Caco-2 (cell line): ENCODE data around the gene MYO9A. TPM values are rescaled to one million over a fixed set of nuclear protein-coding genes. Genes with fewer than 3 reads are reported as not detected.

Experiments
- BruUV-seq: library from RNA; stranded (reverse); fragments of 400-500 nt; replicated peaks from 2 replicates; lab custom pipeline; 2021; lab: Mats Ljungman, UMichigan
- CTCF ChIA-PET: fragments of 300-600 bp; sonication (Branson Sonifier 250); formaldehyde crosslinking; loops from one replicate; lab custom pipeline; 2022; ENCODE audit warnings: antibody characterized with exemption; lab: Charles Lee
- POLR2A ChIA-PET: fragments of 300-600 bp; sonication (Branson Sonifier 250); formaldehyde crosslinking; loops from one replicate; lab custom pipeline; 2022; ENCODE audit warnings: antibody characterized with exemption; lab: Charles Lee
- DNase-seq, 2 experiments: peaks; one replicate each; pipeline versions ENCODE4 v3.0.0 to v3.0.0-alpha.2; 2020 to 2022
- H3K27me3 ChIP-seq: replicated peaks from 2 replicates; pipeline ENCODE4 v1.6.0; 2011; ENCODE audit warnings: low read length; ENCODE audit not compliant: control insufficient read depth, insufficient read depth
- H3K36me3 ChIP-seq: 2 replicates; pipeline ENCODE4 v1.5.1; 2011; ENCODE audit warnings: low read length; ENCODE audit not compliant: control insufficient read depth, insufficient read depth
- H3K4me1 ChIP-seq: fragments of 250-450 bp; sonication (Bioruptor Pico); 2 replicates; pipeline ENCODE4 v1.5.1; 2020; ENCODE audit warnings: mild to moderate bottlenecking
- H3K4me3 ChIP-seq: 2 replicates; pipeline ENCODE4 v1.5.1; 2011; ENCODE audit warnings: low read depth, mild to moderate bottlenecking, control low read depth, low read length
- H3K9me3 ChIP-seq: fragments of 250-450 bp; sonication (Bioruptor Pico); 2 replicates; pipeline ENCODE4 v1.5.1; 2020; ENCODE audit warnings: mild to moderate bottlenecking, moderate library complexity
- H3K27ac Mint-ChIP-seq: one replicate; pipeline ENCODE4 v1.8.0; 2022; ENCODE audit warnings: mixed read lengths; ENCODE audit not compliant: unreplicated experiment
- H3K27me3 Mint-ChIP-seq: one replicate; pipeline ENCODE4 v1.8.0; 2022; ENCODE audit warnings: mixed read lengths; ENCODE audit not compliant: insufficient read depth, unreplicated experiment
- H3K36me3 Mint-ChIP-seq: one replicate; pipeline ENCODE4 v1.8.0; 2022; ENCODE audit warnings: mild to moderate bottlenecking, mixed read lengths; ENCODE audit not compliant: insufficient read depth, unreplicated experiment
- H3K4me1 Mint-ChIP-seq: one replicate; pipeline ENCODE4 v1.8.0; 2022; ENCODE audit warnings: low read depth, mixed read lengths; ENCODE audit not compliant: unreplicated experiment
- H3K4me3 Mint-ChIP-seq: one replicate; pipeline ENCODE4 v1.8.0; 2022; ENCODE audit warnings: mild to moderate bottlenecking, moderate library complexity, mixed read lengths; ENCODE audit not compliant: unreplicated experiment
- H3K9me3 Mint-ChIP-seq: one replicate; pipeline ENCODE4 v1.8.0; 2022; ENCODE audit warnings: mixed read lengths; ENCODE audit not compliant: unreplicated experiment
- intact Hi-C: fragments of 100-400 bp; cut with micrococcal nuclease; formaldehyde crosslinking; loops from one replicate; pipeline ENCODE4 v1.10.0; 2022; ENCODE audit not compliant: unreplicated experiment
- total RNA-seq: library from RNA; stranded (reverse); gene quantifications from 2 replicates; pipeline ENCODE4 v1.2.3, GENCODE V29; 2022
- TF ChIP-seq, protein P1 (sequence below), 2 experiments: fragments of 200-600 bp in 1 of 2; IDR thresholded peaks; 1 replicate in 1 of 2; 2 replicates in 1 of 2; pipeline versions ENCODE4 v1.5.1 to v1.8.0; 2011 to 2022; ENCODE audit warnings: antibody characterized with exemption in 1 of 2, control low read depth in 1 of 2, inconsistent platforms in 1 of 2, low read depth in 1 of 2, low read length in 1 of 2, mild to moderate bottlenecking in 1 of 2, moderate library complexity in 1 of 2; ENCODE audit not compliant: insufficient read depth in 1 of 2, severe bottlenecking in 1 of 2, unreplicated experiment in 1 of 2

MYO9A gene
- total RNA-seq, 1 experiment from 2014 or later = 71.9 TPM

DNA sequence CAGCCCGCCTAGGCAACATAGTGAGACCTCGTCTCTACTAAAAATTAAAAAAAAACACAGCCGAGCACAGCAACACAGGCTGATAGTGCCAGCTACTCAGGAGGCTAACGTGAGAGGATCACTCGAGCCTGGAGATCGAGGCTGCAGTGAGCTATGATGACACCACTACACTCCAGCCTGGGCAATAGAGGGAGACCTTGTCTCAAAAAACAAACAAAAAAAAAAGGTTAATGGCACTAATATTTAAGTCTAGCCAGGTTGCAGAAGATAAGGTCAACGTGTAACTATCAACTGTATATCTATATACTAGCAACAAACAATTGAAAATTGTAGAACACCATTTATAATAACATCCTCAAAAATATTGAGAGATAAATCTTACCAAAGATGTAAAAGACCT is 75.1 kb downstream of the MYO9A start:
- peaks cover 66% of the 10 kb centered on the region for H3K36me3 Mint-ChIP-seq
- no peak overlapping the region for H3K4me3 Mint-ChIP-seq
- no peaks in the 10 kb centered on the region for H3K4me1 Mint-ChIP-seq
- H3K27me3 Mint-ChIP-seq = no peaks in the 10 kb centered on the region
- Histone ChIP-seq H3K36me3 (no peaks in the 10 kb centered on the region; the same call in 1 of the 2 replicates), H3K4me1 (no peaks in the 10 kb centered on the region), H3K27me3 (no peaks in the 10 kb centered on the region), H3K4me3 (no peak overlapping the region), H3K9me3 (no peaks in the 10 kb centered on the region; the same call in 1 of the 2 replicates)
- intact Hi-C loops = loop anchor here (2.0 kb wide), 1 partner anchor 114 kb away; no protein-coding TSS in a partner anchor
- BruUV-seq = no TSS peak
- TF ChIP-seq, protein P1, sequence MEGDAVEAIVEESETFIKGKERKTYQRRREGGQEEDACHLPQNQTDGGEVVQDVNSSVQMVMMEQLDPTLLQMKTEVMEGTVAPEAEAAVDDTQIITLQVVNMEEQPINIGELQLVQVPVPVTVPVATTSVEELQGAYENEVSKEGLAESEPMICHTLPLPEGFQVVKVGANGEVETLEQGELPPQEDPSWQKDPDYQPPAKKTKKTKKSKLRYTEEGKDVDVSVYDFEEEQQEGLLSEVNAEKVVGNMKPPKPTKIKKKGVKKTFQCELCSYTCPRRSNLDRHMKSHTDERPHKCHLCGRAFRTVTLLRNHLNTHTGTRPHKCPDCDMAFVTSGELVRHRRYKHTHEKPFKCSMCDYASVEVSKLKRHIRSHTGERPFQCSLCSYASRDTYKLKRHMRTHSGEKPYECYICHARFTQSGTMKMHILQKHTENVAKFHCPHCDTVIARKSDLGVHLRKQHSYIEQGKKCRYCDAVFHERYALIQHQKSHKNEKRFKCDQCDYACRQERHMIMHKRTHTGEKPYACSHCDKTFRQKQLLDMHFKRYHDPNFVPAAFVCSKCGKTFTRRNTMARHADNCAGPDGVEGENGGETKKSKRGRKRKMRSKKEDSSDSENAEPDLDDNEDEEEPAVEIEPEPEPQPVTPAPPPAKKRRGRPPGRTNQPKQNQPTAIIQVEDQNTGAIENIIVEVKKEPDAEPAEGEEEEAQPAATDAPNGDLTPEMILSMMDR (IDR thresholded peaks at IDR 0.05; ENCODE audit: insufficient read depth in 1 of 2, low read depth in 1 of 2, low read length in 1 of 2, severe bottlenecking in 1 of 2, unreplicated experiment in 1 of 2) = no peak
- no peaks in the 10 kb centered on the region for H3K9me3 Mint-ChIP-seq
- ChIA-PET CTCF (interaction anchor here (1.2 kb wide), 1 partner anchor 113 kb away, joined by 4 read pairs; no protein-coding TSS in a partner anchor), POLR2A (interaction anchor here (0.7 kb wide), 1 partner anchor 70 kb away, joined by 3 read pairs; no protein-coding TSS in a partner anchor)
- no peak overlapping the region for H3K27ac Mint-ChIP-seq
- DNase-seq = no peak

DNA sequence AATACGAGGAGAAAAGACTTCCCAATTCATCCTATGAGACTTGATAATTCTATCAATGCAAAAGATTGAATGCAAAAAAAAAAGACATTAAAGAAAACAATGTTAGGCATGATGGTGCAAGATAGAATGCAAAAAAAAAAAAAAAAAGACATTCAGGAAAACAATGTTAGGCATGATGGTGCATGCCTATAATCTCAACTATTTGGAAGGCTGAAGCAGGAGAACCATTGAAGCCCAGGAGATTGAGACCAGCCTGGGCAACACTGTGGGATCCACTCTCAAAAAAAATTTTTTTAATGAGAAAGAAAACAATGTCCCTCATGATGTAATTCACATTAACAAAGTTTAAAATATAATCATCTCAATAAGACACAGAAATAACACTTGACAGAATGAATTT is 75.9 kb downstream of the MYO9A start:
- no peaks in the 10 kb centered on the region; the same call in 1 of the 2 replicates for H3K36me3 ChIP-seq
- no TSS peak for BruUV-seq
- Mint-ChIP-seq H3K27me3 (no peaks in the 10 kb centered on the region), H3K4me3 (no peak overlapping the region), H3K36me3 (peaks cover 72% of the 10 kb centered on the region), H3K9me3 (no peaks in the 10 kb centered on the region), H3K4me1 (no peaks in the 10 kb centered on the region), H3K27ac (no peak overlapping the region)
- TF ChIP-seq, protein P1 (IDR thresholded peaks at IDR 0.05; ENCODE audit: insufficient read depth in 1 of 2, low read depth in 1 of 2, low read length in 1 of 2, severe bottlenecking in 1 of 2, unreplicated experiment in 1 of 2) = no peak
- no peaks in the 10 kb centered on the region for H3K4me1 ChIP-seq
- ChIA-PET CTCF (interaction anchor here (1.2 kb wide), 1 partner anchor 114 kb away, joined by 4 read pairs; no protein-coding TSS in a partner anchor), POLR2A (no interaction called here)
- no peak for DNase-seq
- no peak overlapping the region for H3K4me3 ChIP-seq
- intact Hi-C loops = loop anchor here (2.0 kb wide), 1 partner anchor 115 kb away; no protein-coding TSS in a partner anchor
- H3K9me3 ChIP-seq = no peaks in the 10 kb centered on the region; the same call in 1 of the 2 replicates
- no peaks in the 10 kb centered on the region for H3K27me3 ChIP-seq

DNA sequence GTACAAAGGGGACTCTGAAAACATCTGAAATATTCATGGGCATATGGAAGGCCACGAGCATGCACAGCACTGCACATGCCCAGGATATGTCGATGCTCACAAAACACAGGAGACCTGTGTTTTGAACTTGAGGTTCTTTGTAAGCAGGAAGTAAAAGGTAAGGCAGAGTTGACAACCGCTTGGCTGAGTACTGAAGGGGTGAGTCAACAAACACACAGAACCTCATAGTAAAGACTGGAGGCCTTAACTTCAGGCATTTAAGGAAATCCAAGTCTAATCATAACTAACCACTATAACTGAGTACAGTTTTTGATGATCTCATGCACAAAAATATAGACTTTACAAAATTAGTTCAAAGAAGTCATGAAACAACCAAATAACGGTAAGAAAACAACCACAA is 80.6 kb downstream of the MYO9A start:
- Mint-ChIP-seq H3K27me3 (no peaks in the 10 kb centered on the region), H3K27ac (no peak overlapping the region), H3K9me3 (no peaks in the 10 kb centered on the region), H3K4me3 (no peak overlapping the region), H3K36me3 (peaks cover 56% of the 10 kb centered on the region), H3K4me1 (peaks cover 21% of the 10 kb centered on the region)
- no peaks in the 10 kb centered on the region; the same call in 1 of the 2 replicates for H3K9me3 ChIP-seq
- ChIA-PET POLR2A (no interaction called here), CTCF (no interaction called here)
- H3K4me1 ChIP-seq = 0 out of 2 replicates have a peak, but pooled peaks cover 6% of the 10 kb centered on the region
- H3K36me3 ChIP-seq = no peaks in the 10 kb centered on the region; the same call in 1 of the 2 replicates
- DNase-seq = no peak
- TF ChIP-seq, protein P1 (IDR thresholded peaks at IDR 0.05; ENCODE audit: insufficient read depth in 1 of 2, low read depth in 1 of 2, low read length in 1 of 2, severe bottlenecking in 1 of 2, unreplicated experiment in 1 of 2) = no peak
- BruUV-seq = no TSS peak
- H3K27me3 ChIP-seq = no peaks in the 10 kb centered on the region
- intact Hi-C loops = no loop called here
- no peak overlapping the region for H3K4me3 ChIP-seq
